ENCODE results near the gene TIMM44. TPM values are rescaled to one million over a fixed set of nuclear protein-coding genes. Genes with fewer than 3 reads are reported as not detected.
"Not testable (repeated sequence)": the region's sequence is repeated elsewhere in the genome, so short reads cannot be mapped to it uniquely, and the experiment has no call there.

TIMM44 gene
- total and polyA plus RNA-seq, 2 donors (not counting 3 experiments of a cell fraction or from before 2014, with no cell fraction given): 61.5 to 64.3 TPM

DNA sequence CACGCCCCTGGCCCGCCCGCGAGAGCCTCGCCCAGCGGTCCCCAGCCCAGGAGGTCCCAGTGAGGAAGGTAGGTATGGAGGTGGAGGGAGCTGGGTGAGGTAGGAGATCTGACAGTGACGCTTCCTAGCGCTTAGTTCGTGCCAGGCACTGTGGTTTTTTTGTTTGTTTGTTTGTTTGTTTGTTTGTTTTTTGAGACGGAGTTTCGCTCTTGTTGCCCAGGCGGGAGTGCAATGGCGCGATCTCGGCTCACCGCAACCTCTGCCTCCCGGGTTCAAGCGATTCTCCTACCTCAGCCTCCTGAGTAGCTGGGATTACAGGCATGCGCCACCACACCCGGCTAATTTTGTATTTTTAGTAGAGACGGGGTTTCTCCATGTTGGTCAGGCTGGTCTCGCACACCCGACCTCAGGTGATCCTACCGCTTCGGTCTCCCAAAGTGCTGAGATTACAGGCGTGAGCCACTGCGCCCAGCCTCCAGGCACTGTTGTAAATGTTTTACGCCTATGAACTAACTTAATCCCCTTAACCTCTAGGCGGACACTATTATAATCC lies 25.3 kb downstream of the TIMM44 start:
- peak overlapping the region; percentile 54 for H3K4me2 ChIP-seq (ENCODE audit: insufficient read depth, low read length)
- not testable (repeated sequence) for FAIRE-seq

DNA sequence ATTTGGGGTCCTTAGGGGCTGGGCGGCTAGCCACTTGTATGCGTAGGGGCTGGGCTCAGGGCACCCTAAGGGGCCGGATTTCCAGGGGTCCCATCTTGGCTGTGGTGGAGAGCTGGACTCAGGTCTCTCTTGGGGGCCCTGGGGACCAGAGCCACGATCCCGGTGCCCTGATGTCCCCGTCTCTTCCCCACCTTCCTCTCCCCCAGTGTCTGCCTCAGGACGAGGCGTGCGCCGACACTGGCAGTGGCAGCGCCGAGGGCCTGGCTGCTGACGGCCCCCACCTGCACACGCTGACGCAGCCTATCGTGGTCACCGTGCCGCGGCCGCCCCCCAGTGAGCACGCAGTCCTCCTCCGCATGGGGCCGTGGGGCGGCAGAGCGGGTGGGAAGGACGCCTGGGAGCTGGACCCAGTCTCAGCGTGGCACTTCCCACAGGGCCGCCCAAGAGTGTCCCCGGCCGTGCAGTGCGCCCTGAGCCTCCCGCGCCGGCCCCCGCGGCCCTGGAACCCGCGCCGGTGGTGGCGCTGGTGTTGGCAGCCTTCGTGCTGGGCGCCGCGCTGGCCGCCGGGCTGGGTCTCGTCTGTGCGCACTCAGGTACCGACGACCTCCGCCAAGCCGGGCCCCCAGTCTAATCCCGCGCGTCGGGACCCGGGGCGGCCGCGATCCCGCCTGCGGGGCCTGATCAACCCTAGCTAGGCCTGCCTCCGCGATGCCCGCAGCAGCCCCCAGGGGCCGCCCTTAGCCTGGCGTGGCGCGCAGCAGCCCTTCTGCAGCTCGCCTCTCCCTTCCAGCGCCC lies 26.0 kb downstream of the TIMM44 start:
- Histone ChIP-seq H3K36me3 (ENCODE audit: control insufficient read depth in 2 of 2, extremely low read depth in 1 of 2, insufficient read depth in 2 of 2, low read length in 2 of 2) (peaks cover 0 to 3% of the 10 kb centered on the region in 2 experiments), H3K79me2 (ENCODE audit: control insufficient read depth, insufficient read depth, low read length) (no peaks in the 10 kb centered on the region), H3K27me3 (ENCODE audit: control insufficient read depth in 2 of 2, insufficient read depth in 2 of 2, low read length in 2 of 2) (peaks cover 18 to 31% of the 10 kb centered on the region in 2 experiments), H3K4me2 (ENCODE audit: insufficient read depth, low read length) (peak overlapping the region; percentile 54), H3K9me1 (replicated peaks; ENCODE audit: control insufficient read depth, extremely low read depth, insufficient read depth, low read length) (no peaks in the 10 kb centered on the region), H4K20me1 (replicated peaks; ENCODE audit: control insufficient read depth, extremely low read depth, insufficient read depth, low read length) (no peaks in the 10 kb centered on the region), H2AFZ (ENCODE audit: low read depth, low read length) (peak overlapping the region; percentile 72), H3K9ac (replicated peaks; ENCODE audit: extremely low read depth, insufficient read depth, low read length) (peak overlapping the region; percentile 9), H3K4me1 (ENCODE audit: control insufficient read depth, extremely low read depth, insufficient read depth, low read length) (peaks cover 22% of the 10 kb centered on the region), H3K9me3 (replicated peaks; ENCODE audit: control insufficient read depth, insufficient read depth, low read length) (no peaks in the 10 kb centered on the region), H3K27ac (ENCODE audit: insufficient read depth, low read depth, low read length) (no peak overlapping the region), H3K4me3 (replicated peaks in 1 of 3; ENCODE audit: insufficient read depth in 1 of 3, low read depth in 1 of 3, low read length in 3 of 3) (peak overlapping the region in 1 of 3 experiments; percentile 21)
- DNase-seq (ENCODE audit: low read depth, low spot score): peak; percentile 56
- TF ChIP-seq, protein P1, sequence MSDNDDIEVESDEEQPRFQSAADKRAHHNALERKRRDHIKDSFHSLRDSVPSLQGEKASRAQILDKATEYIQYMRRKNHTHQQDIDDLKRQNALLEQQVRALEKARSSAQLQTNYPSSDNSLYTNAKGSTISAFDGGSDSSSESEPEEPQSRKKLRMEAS (IDR thresholded peaks at IDR 0.05; ENCODE audit: insufficient read depth, insufficient read length): no peak
- no peak for TF ChIP-seq JUN (IDR thresholded peaks at IDR 0.05; ENCODE audit: borderline replicate concordance, insufficient read depth, insufficient read length, low read depth)
- TF ChIP-seq POLR2AphosphoS5 (IDR thresholded peaks at IDR 0.05; ENCODE audit: insufficient read depth, low read depth, low read length): no peak
- TF ChIP-seq, protein P2, sequence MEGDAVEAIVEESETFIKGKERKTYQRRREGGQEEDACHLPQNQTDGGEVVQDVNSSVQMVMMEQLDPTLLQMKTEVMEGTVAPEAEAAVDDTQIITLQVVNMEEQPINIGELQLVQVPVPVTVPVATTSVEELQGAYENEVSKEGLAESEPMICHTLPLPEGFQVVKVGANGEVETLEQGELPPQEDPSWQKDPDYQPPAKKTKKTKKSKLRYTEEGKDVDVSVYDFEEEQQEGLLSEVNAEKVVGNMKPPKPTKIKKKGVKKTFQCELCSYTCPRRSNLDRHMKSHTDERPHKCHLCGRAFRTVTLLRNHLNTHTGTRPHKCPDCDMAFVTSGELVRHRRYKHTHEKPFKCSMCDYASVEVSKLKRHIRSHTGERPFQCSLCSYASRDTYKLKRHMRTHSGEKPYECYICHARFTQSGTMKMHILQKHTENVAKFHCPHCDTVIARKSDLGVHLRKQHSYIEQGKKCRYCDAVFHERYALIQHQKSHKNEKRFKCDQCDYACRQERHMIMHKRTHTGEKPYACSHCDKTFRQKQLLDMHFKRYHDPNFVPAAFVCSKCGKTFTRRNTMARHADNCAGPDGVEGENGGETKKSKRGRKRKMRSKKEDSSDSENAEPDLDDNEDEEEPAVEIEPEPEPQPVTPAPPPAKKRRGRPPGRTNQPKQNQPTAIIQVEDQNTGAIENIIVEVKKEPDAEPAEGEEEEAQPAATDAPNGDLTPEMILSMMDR (IDR thresholded peaks at IDR 0.05; ENCODE audit: extremely low read depth in 1 of 2, insufficient read depth in 1 of 2, low read depth in 1 of 2, low read length in 2 of 2): peak; percentile 62 to 82
- TF ChIP-seq EZH2 (IDR thresholded peaks at IDR 0.05; ENCODE audit: borderline replicate concordance, low read depth, low read length, severe bottlenecking): peak; percentile 65
- ChIA-PET POLR2A (interaction anchor here (1.4 kb wide), 1 partner anchor 14 kb away, joined by 4 read pairs; the partner anchor contains the start of gene MAP2K7), CTCF (interaction anchor here (0.7 to 2.4 kb wide), 17 partner anchors 11 to 349 kb away, joined by 3 to 16 read pairs (median 4); partner anchors contain the start of genes LRRC8E, MAP2K7 and TIMM44)
- dilution Hi-C loops (cut with MboI; ENCODE audit: extremely low pct_ligation_motif_present, low sequenced_read_pairs) (no loop called here), intact Hi-C loops (cut with micrococcal nuclease) (no loop called here)
- no peak for FAIRE-seq
- no TSS peak for BruUV-seq (replicated peaks)

More for the DNA sequence above, 25.3 kb downstream of the TIMM44 start:
- dilution Hi-C loops (cut with MboI; ENCODE audit: extremely low pct_ligation_motif_present, low sequenced_read_pairs); H3K36me3 ChIP-seq (ENCODE audit: control insufficient read depth in 2 of 2, extremely low read depth in 1 of 2, insufficient read depth in 2 of 2, low read length in 2 of 2); H3K9me3 ChIP-seq (replicated peaks; ENCODE audit: control insufficient read depth, insufficient read depth, low read length); H4K20me1 ChIP-seq (replicated peaks; ENCODE audit: control insufficient read depth, extremely low read depth, insufficient read depth, low read length); intact Hi-C loops (cut with micrococcal nuclease); BruUV-seq (replicated peaks); H3K79me2 ChIP-seq (ENCODE audit: control insufficient read depth, insufficient read depth, low read length); H3K27ac ChIP-seq (ENCODE audit: insufficient read depth, low read depth, low read length); H3K9me1 ChIP-seq (replicated peaks; ENCODE audit: control insufficient read depth, extremely low read depth, insufficient read depth, low read length); H3K9ac ChIP-seq (replicated peaks; ENCODE audit: extremely low read depth, insufficient read depth, low read length); DNase-seq (ENCODE audit: low read depth, low spot score); H3K4me3 ChIP-seq (replicated peaks in 1 of 3; ENCODE audit: insufficient read depth in 1 of 3, low read depth in 1 of 3, low read length in 3 of 3): not testable (repeated sequence)
- ChIA-PET POLR2A (interaction anchor here (1.4 kb wide), 1 partner anchor 15 kb away, joined by 4 read pairs; the partner anchor contains the start of gene MAP2K7), CTCF (interaction anchor here (0.7 to 2.4 kb wide), 15 partner anchors 11 to 350 kb away, joined by 3 to 16 read pairs (median 4); partner anchors contain the start of genes LRRC8E and TIMM44)
- Histone ChIP-seq H3K27me3 (ENCODE audit: control insufficient read depth in 2 of 2, insufficient read depth in 2 of 2, low read length in 2 of 2) (peaks cover 18 to 31% of the 10 kb centered on the region in 2 experiments), H3K4me1 (ENCODE audit: control insufficient read depth, extremely low read depth, insufficient read depth, low read length) (peaks cover 22% of the 10 kb centered on the region), H2AFZ (ENCODE audit: low read depth, low read length) (peak overlapping the region; percentile 54)
